Ramos (cell line): ENCODE measurements around the gene FBXO31.
"Not testable (repeated sequence)": the region's sequence is repeated elsewhere in the genome, so short reads cannot be mapped to it uniquely, and the experiment has no call there.

Experiments
- in situ Hi-C: fragments of 300-500 bp; cut with MboI; formaldehyde crosslinking; loops from one replicate; pipeline ENCODE4 v1.14.3; 2022; ENCODE audit warnings: low sequenced_read_pairs; ENCODE audit not compliant: unreplicated experiment

The FBXO31 gene

DNA sequence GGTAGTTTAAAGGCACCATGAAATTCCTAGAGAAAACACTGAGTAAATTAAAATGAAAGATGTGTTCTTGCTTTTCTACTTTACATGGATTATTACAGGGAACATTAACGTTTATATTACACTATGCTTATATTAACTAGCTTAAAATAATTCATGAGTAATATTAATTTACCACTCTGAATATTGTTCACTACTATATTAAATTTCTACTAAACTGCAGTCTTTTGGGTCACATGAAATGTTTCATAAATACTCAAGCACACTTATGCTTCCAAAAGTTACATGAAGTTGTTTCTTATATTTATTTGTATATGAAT is 5.2 kb upstream of the FBXO31 start:
- in situ Hi-C loops: no loop called here

DNA sequence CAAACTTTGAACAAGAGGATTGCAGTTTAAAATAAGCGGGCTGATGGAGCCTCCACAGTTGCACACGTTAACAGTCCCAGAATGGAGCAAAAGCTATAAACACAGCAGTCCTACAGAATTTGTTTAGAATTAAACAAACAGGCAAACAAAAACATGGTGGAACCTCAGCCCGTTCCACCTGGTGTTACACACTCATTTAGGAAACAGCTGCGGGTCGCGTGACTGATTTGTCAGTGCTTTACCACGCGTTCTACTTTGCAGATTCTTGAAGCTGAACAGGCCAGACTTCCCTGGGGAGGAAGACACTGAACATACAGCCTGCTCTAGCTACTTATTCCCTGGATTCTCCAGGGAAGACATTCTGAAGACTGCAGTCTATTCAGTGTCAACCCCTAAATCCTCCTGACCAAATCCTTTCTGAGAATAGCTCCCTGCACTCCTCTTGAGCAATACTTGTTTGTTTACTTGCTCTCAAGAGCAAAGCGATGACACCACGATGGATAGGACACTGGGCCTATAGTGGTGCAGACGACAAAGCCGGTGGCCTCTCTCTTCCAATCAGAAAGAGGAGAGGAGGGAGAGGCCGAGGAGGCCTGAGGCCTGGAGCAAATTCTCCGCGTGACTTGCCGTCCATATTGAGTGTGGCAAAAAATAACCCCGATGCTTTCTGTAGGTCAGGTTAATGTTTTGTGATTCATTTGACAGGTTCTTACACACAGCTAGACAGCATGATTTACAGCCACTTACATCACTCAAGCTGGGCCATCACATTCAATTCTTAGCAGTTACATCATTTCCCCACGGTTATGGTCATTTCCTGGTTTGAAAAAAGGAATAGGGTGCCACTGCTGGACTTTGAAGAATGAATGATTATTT is 4.6 kb upstream of the FBXO31 start:
- in situ Hi-C loops: no loop called here

DNA sequence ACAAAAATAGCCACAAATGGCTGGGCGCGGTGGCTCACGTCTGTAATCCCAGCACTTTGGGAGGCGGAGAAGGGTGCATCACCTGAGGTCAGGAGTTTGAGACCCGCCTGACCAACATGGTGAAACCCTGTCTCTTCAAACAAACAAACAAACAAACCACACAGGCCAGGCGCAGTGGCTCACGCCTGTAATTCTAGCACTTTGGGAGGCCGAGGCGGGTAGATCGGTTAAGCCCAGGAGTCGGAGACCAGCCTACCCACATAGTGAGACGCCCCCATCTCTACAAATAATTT is 1.2 kb upstream of the FBXO31 start:
- in situ Hi-C loops: not testable (repeated sequence)

DNA sequence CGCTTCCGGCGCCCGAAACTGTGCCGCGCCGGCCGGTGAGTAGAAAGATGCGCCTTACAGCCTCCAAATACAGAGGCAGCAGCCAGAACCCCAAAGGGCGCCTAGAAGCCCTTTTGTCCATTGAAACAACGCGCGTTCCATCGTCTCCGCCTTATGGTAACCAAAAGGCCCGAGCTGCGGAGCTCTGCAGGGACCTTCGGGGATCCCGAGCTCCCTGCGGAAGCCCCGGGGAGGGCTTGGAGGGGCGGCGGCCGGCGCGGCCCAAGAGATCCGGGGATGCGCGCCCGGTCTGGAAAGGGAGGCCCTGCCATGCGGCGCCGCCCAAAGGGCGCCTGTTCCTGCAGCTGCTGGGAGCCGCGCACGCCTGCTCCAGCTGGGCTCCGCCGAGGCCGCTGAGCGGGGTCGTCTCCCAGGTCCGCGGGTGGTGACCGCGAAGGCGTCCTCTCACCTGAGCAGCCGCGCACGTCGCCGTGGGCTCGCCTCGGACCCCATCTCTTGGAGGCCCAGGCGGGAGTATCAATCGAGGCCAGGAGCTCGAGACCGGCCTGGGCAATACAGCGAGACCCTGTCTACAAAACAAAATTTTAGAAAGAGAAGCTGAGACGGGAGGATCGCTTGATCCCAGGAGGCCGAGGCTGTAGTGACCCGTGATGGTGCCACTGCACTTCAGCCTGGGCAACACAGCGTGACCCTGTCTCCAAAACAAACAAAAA is 742 bp upstream of the FBXO31 start:
- in situ Hi-C loops: no loop called here

DNA sequence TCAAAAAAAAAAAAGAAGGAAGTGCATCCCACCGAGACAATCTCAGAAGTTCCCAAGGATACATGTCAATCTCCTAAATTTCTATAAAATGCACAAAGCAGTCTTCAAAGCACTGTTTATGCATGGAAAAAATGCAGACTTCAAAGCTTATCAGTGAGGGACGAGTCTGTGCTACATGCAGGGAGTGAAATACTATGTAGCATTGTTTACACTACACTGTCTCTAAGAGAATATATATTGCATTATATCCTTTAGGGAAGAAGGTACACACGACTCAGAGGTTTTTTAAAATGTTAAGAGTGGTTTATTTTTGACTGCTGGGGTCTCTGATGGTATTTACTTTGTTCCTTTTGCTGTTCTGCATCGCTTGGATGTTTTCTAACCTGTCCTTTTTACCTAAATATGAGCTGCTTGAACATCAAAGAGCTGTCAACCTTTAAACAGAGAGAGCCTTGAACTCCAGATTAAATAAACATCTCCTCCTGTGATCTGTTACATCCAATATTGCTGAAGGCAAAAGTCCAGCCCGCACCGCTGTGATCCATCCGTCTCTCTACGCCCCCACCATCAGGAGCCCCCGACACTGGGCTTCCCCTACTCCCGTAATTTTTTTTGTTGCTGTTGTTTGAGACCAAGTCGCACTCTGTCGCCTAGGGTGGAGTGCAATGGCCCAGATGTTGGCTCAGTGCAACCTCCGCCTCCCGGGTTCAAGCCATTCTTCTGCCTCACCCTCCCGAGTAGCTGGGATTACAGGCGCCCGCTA is 1.4 kb downstream of the FBXO31 start:
- in situ Hi-C loops: no loop called here

DNA sequence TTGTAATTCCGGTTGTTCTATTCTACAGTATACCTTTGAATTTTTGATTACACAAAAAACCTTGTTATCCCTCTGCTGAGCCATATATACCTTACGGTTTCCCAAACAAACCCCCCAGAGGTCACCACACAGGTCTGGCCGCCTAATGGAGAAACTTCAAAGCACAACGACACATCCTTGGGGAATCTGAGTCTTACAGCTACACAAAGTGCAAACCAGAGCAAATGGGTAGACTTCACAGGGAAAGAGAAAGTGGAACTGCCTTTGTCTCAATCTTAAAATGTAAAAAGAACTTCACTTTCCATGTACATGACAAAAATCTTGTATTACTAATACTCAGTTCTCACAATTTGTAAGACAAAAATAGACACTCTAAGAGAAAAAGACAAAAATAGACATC is 2.7 kb downstream of the FBXO31 start:
- in situ Hi-C loops: no loop called here

DNA sequence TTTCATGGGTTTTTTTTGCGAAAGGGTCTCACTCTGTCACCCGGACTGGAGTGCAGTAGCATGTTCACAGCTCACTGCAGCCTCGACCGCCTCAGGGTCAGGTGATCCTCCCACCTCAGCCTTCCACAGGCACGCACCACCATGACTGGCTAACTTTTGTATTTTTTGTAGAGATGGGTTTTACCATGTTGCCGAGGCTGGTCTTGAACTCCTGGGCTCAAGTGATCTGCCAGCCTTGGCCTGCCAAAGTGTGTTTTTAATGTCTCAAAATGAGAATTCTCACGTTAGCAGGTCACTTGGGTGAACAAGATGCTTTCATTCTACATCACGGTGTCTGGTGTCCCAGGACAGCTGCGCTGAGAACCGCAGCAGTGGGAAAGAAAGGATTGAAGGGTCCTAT is 3.2 kb downstream of the FBXO31 start:
- in situ Hi-C loops: no loop called here

DNA sequence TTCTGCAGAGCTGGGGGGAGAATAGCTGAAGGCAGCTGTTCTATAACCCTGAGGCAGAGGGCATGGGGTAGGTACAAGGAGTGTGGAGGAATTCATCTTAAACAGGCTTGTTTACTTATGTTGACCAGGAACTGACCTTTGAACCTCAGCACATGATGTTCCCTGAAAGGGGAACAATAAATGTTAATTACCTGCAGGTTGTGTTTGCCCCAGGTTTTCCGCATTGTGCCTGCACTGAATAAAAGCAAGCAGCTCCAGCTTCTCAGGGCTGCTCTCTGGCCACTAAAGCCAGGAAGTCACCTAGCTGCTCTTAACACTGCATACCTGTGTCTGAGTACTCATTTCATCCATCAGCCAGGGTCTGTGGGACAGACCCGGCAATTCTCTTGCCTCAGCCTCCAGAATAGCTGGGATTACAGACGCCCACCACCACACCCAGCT is 4.2 kb downstream of the FBXO31 start:
- in situ Hi-C loops: not testable (repeated sequence)

DNA sequence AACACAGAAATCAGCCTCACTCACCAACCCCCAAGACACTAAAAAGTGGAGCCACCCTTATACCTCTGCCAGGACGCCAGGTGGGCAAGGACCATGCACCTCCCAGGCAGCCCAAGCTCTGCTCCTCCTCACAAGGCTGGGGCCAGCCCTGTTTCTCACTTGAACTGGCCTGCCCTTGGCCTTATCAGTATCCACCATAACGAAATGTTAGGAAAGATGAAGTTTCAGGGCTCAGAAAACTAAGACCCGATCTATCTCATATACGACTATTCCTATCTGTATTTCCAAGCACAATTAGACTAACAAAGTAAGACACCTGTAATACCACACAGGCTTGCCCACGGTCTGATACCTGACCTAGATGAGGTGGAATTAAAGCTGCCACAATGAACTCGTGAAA is 6.9 kb downstream of the FBXO31 start:
- in situ Hi-C loops: no loop called here

DNA sequence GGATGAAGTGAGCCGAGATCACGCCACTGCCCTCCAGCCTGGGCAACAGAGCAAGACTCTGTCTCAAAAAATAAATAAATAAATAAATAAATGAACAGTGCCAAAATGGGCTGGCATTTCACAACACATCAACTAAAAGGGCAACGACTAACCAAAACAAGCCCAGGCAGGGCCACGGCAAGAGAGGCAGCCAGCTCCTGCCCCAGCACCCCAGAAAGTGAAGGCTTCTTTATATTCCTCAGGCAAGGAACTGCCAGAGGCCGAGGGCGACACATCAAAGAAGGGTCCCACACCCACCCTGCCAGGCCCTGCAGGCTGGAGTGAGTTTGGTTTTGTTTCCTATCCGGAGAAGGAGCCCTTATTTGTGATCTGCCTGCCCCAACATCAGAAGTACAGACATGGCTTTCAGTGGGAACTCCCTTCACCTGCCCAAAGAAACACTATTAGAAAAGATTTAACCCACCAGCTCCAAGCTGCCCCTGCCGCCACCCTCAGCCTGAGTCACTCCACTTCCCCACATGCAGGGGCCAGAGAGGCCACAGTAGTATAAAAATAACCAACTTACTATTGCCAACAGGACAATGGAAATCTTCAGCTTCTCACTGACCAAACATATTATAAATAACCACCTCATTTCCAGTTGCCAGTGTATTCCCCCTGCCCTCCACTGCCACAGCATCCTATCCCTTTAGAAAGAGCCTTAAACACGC is 8.0 kb downstream of the FBXO31 start:
- in situ Hi-C loops: no loop called here

DNA sequence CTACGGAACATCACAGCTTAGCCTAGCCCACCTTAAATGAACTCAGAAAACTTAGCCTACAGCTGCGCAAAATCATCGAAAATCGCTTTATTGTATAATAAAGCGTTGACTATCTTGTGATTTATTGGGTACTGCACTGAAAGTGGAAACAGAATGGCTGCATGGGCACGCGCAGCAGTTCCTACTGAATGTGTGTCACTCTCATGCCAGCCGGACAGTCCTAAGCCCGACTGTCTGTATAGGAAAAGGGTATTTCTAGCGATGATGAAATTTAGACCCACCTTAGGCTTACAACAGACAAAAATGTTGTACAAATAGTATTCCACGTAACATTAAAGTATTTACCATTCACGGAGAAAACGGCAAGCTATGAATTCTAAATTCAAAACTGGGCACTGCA is 9.3 kb downstream of the FBXO31 start:
- in situ Hi-C loops: no loop called here

DNA sequence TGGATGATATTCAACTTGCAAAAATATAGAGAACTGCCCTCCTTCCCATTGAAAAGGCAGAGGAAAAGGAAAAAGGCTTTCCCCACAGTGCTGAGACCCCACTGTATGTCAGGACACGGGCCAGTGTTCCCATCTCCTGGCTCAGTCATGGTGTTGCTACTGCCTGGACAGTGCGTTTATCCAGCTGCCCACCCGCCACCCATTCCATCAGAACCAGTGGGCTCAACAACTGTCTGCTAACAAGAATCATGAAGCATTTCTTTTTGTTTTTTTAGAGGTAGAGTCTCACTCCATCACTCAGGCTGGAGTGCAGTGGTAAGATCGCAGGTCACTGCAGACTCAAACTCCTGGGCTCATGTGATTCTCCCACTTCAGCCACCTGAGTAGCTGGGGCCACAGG is 11.3 kb downstream of the FBXO31 start:
- in situ Hi-C loops: no loop called here

DNA sequence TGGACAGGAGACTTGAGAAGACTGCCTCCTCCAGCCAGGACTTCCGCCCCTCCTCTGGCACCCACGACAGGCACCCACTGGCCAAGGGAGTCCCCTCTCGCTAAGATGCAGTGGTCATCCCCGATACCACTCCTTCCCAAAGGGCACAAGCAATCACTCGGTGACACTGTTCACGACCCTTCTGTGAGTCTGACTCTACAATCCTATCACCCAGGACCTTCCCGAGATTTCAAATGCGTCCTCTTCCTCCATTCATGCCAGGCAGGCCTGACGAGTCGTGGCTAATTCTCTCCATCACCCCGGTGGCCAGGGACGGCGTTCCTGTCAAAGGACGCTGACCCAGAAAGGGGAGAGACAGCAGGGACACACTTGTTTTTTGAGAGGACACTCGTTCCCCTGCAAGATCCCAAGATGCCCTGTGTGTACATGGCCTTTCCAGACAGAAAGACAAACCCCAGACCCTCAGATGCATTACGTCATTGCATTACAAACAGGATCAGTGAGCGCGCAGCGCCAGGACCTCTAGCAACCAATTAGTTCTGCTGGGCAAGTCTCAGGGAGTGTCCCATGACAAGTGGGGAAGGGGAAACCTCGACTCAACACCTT is 12.2 kb downstream of the FBXO31 start:
- in situ Hi-C loops: no loop called here

DNA sequence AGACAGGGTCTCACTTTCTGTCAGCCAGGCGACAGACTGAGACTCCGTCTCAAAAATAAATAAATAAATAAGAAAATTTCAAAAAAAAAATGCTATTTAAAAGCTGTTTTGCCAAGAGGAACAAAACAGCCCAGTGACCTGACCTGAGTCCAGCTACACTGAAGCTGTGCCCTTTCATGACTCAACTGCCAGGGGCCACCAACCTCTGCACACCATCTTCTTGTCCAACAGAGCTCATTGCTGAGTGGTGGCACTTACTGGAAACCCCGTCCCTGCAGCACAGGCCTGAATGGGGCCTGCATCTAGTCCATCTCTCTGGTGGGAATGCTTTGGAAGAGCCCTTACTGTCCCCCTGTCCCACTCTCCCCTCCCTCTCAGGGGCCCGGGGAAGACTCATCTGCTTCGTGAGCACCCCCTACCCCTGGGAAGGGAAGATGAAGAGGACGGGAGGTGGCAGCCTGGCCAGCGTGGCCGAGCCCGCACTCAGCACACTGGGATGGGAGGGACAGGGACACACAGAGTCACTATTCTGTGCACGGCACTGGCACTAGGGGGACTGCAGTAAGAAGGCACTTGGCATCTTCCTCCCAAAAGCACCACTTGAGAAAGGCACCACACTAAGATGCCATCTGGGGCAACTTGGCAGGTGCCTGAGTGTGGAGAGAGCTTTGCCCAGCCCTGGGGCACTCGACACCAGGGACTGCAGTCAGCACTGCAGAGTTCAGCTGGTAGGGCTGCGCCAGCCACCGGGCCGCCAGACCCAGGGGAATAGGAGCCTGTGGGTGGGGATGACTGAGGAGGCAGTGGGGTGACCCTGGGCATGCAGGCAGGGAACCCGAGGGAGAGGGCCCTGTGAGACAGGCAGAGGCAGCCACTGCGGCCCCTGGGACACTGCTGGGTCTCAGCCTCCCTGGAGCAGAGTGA is 13.5 kb downstream of the FBXO31 start:
- in situ Hi-C loops: no loop called here

DNA sequence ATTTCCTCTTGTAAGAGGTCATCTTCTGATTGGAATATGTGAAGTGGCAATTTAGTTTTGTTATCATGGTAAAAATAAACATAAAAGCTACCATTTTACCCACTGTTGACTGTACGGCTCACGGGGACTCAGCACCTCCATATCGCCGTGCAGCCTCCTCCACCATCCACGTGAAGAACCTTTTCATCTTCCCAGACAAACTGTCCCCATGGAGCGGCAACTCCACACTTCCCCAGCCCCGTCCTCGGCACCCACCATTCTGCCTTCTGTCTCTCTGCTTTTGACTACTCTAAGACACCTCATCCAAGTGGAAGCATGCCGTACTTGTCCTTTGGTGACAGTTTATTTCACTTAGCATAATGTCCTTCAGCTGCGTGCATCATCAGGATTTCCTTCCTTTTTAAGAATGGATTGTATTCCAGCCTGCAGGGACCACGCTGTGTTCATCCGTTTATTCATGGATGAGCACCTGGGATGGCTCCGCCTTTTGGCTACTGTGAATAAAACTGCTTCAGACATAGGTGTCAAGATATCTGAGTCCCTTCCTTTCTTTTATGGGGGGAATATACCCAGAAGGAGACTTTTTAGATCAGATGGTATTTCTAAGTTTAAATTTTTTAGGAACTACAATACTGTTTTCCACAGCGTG is 14.3 kb downstream of the FBXO31 start:
- in situ Hi-C loops: no loop called here

DNA sequence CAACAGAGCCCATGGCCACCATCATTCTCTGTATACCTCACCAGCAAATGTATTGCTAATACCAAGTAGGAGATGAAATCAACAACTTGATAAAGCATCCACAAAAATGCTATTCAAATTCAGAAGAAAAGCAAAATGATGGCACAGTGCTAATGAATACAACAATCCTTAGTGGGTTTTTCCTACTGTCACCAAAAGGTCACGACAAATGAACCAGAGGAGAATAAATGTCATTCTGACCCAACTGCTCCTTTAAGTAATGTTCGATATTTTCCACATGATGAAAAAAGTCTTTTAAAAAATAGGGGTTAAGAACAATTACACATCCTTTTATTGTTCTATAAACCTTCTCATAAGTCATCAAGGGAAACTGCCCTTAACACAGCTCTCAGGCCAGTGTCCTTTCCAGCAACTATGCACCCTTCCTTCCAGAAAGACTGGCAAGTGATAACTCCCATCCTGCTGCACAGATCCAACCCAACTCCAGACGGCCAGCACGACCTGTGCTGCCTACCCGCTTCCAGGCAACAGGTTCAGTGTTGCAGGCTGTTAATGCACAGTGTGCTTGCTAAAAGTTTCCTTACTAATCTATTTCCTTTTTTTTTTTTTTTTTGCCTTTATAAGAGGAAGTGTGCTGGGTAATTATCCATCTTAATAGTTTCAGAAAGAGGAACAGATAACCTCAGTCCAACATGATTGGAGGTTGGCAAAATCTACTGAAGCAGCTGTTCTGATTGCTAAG is 15.4 kb downstream of the FBXO31 start:
- in situ Hi-C loops: no loop called here

DNA sequence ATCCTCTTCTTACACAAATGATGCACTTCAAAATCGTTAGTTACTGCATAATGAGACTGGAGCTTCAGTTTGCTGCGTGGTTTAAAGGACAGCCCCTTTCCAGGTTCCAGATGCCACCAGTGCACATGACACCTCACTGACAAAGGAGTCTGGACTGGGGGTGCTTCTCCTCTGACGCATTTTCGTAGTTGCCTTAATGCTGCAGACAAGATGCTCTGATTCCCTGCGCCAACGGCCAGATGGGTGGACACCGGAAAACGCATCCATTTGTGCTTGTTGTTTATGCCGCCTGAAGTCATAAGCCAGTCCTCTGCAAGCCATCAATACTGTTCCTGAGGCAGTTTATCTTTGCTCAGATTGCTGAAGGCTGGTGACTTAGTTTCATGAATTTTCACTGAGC is 16.0 kb downstream of the FBXO31 start:
- in situ Hi-C loops: no loop called here

DNA sequence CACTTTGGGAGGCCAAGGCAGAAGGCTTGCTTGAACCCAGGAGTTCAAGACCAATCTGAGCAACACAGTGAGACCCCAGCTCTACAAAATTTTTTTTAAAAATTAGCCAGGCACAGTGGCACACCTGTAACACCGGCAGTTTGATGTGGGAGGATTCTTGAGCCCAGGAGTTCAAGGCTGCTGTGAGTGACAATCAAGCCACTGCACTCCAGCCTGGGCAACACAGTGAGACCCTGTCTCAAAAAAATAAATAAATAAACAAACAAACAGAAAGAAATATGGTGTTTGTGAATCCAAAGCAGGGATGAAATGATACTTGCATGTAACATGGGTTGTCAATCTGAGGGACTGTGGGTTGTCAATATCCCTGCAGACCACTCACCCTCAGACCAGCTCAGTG is 16.6 kb downstream of the FBXO31 start:
- in situ Hi-C loops: no loop called here
